K562 (cell line): ENCODE measurements around the gene SRRM5. TPM values are rescaled to one million over a fixed set of nuclear protein-coding genes. Genes with fewer than 3 reads are reported as not detected.
A peak's percentile ranks its signal among the peaks of the same experiment; 100 is the strongest.

Source experiments
- ATAC-seq: fragments of 200-7000 bp; cut with Tn5 transposase; 3 replicates; pipeline ENCODE4 v1.9.1; 2020; ENCODE audit warnings: moderate library complexity
- BruUV-seq: library from RNA; stranded (reverse); fragments of 400-500 nt; replicated peaks from 2 replicates; lab custom pipeline; 2021; lab: Mats Ljungman, UMichigan
- CTCF ChIA-PET: fragments of 300-600 bp; formaldehyde crosslinking; extraction: SDS; loops from one replicate; lab custom pipeline; 2021; ENCODE audit warnings: low intra/inter-chr PET ratio; lab: Yijun Ruan, JAX
- POLR2A ChIA-PET: fragments of 300-600, 350-650 bp; sonication (Branson Sonifier 250); formaldehyde crosslinking; extraction: SDS; loops from one replicate; lab custom pipeline; 2021; ENCODE audit warnings: antibody characterized with exemption, inconsistent platforms; lab: Yijun Ruan, JAX
- DNase-seq, 4 experiments: peaks; one replicate each; pipeline versions ENCODE4 v3.0.0 to v3.0.0-alpha.2; 2011 to 2018; ENCODE audit warnings: low spot score in 3 of 4, mixed read lengths in 3 of 4; ENCODE audit errors: extremely low read depth in 1 of 4
- FAIRE-seq: peaks from 2 replicates; lab custom pipeline; 2011; peaks lifted over from hg19 to GRCh38; lab: Jason Lieb, UNC
- H2AFZ ChIP-seq: 2 replicates; pipeline ENCODE4 v1.6.0; 2011; ENCODE audit warnings: low read depth, low read length, control low read depth, inconsistent platforms
- H3K27ac ChIP-seq: fragments of 200-600 bp; 3 replicates; pipeline ENCODE4 v1.8.0; 2011; ENCODE audit warnings: low read depth, mild to moderate bottlenecking, control low read depth, inconsistent platforms, low read length, moderate library complexity, mixed read lengths; ENCODE audit errors: extremely low read depth
- H3K27me3 ChIP-seq, 2 experiments: fragments of 300-600 bp in 1 of 2; 2 replicates in 1 of 2; 3 replicates in 1 of 2; pipeline versions ENCODE4 v1.6.0 to v1.8.0; 2011; ENCODE audit warnings: inconsistent platforms in 2 of 2, low read length in 2 of 2, mild to moderate bottlenecking in 1 of 2, mixed read lengths in 1 of 2, moderate library complexity in 1 of 2; ENCODE audit not compliant: control insufficient read depth in 2 of 2, insufficient read depth in 2 of 2
- H3K36me3 ChIP-seq: fragments of 300-600 bp; 3 replicates; pipeline ENCODE4 v1.8.0; 2011; ENCODE audit warnings: mild to moderate bottlenecking, low read length, inconsistent platforms; ENCODE audit not compliant: control insufficient read depth, insufficient read depth
- H3K4me1 ChIP-seq, 2 experiments: fragments of 200-600 bp in 1 of 2; replicated peaks in 1 of 2; 2 replicates in 1 of 2; 3 replicates in 1 of 2; pipeline versions ENCODE4 v1.5.1 to v1.8.0; 2011; ENCODE audit warnings: inconsistent platforms in 2 of 2, low read length in 2 of 2, mild to moderate bottlenecking in 1 of 2, mixed read lengths in 1 of 2, moderate library complexity in 1 of 2; ENCODE audit not compliant: control insufficient read depth in 2 of 2, insufficient read depth in 2 of 2
- H3K4me2 ChIP-seq: 2 replicates; pipeline ENCODE4 v1.6.1; 2011; ENCODE audit warnings: low read length, control low read depth, inconsistent platforms, mixed read lengths; ENCODE audit not compliant: insufficient read depth
- H3K4me3 ChIP-seq: fragments of 200-600 bp; sonication (generic), shearing (Covaris generic); 2 replicates; pipeline ENCODE4 v1.5.1; 2016; ENCODE audit warnings: control low read depth, inconsistent platforms
- H3K79me2 ChIP-seq: fragments of 200-600 bp; 3 replicates; pipeline ENCODE4 v1.8.0; 2011; ENCODE audit warnings: low read length, inconsistent platforms; ENCODE audit not compliant: control insufficient read depth, insufficient read depth
- H3K9ac ChIP-seq, 2 experiments: 2 replicates each; pipeline versions ENCODE4 v1.6.0 to v1.6.1; 2011; ENCODE audit warnings: low read depth in 2 of 2, low read length in 2 of 2, control low read depth in 1 of 2, inconsistent platforms in 1 of 2, mild to moderate bottlenecking in 1 of 2, mixed read lengths in 1 of 2; ENCODE audit not compliant: insufficient read depth in 1 of 2
- H3K9me1 ChIP-seq: one replicate; pipeline ENCODE4 v1.6.0; 2011; ENCODE audit warnings: inconsistent platforms, mild to moderate bottlenecking, low read length, moderate library complexity; ENCODE audit not compliant: control insufficient read depth, insufficient read depth
- H3K9me3 ChIP-seq: replicated peaks from 2 replicates; pipeline ENCODE4 v1.5.1; 2011; ENCODE audit warnings: low read depth, low read length, inconsistent platforms; ENCODE audit not compliant: control insufficient read depth, insufficient read depth
- H4K20me1 ChIP-seq: replicated peaks from 2 replicates; pipeline ENCODE4 v1.6.1; 2011; ENCODE audit warnings: low read length, inconsistent platforms, mixed read lengths; ENCODE audit not compliant: control insufficient read depth, insufficient read depth
- DEAF1 ChIP-seq: fragments of 450-650 bp; formaldehyde crosslinking; IDR thresholded peaks from 2 replicates; pipeline ENCODE4 v1.4.0; 2020; ENCODE audit warnings: mild to moderate bottlenecking, moderate library complexity
- ZNF121 ChIP-seq: sonication (generic); formaldehyde crosslinking; conservative IDR thresholded peaks from 2 replicates; pipeline ENCODE4 v1.8.0; 2022; ENCODE audit warnings: missing genetic modification reagents
- WGBS: fragments of 100-300 bp; shearing (Covaris generic); methylation state at CpG from one replicate; pipeline ENCODE4 v1.1.6; 2016; ENCODE audit warnings: low coverage, mixed read lengths; ENCODE audit not compliant: insufficient coverage; ENCODE audit errors: missing lambda C conversion rate; 5-methylcytosine and 5-hydroxymethylcytosine counted together
- in situ Hi-C: fragments of 300-500 bp; cut with MboI; formaldehyde crosslinking; loops from 4 replicates; pipeline ENCODE4 v1.15.0; 2018; ENCODE audit warnings: inconsistent platforms, mixed read lengths
- intact Hi-C: fragments of 100-400 bp; cut with micrococcal nuclease; formaldehyde crosslinking; loops from 2 replicates; pipeline ENCODE4 v1.14.2; 2022
- polyA plus RNA-seq, 8 experiments: library from polyadenylated mRNA; depleted of rRNA in 4 of 8; stranded (reverse) in 5 of 8; unstranded in 3 of 8; fragments of >200 nt; fragmentation: Nextera tagmentation in 2 of 8; fragmentation: Illumina TruSeq in 1 of 8; extraction: Ambion mirVana in 2 of 8; extraction: Trizol in 1 of 8; gene quantifications; 2 replicates each; pipeline versions ENCODE4 v1.2.1 to v1.2.3, GENCODE V29; 2011 to 2014; ENCODE audit warnings: inconsistent platforms in 1 of 8, missing spikeins in 1 of 8
- total RNA-seq, 7 experiments: library from RNA; depleted of rRNA in 6 of 7; stranded (reverse); fragments of >200 nt in 6 of 7; fragmentation: Illumina TruSeq in 2 of 7; extraction: Trizol in 2 of 7; gene quantifications; 2 replicates each; pipeline versions ENCODE4 v1.2.1 to v1.2.3, GENCODE V29; 2011 to 2021; ENCODE audit warnings: low replicate concordance in 1 of 7

Gene SRRM5
- total and polyA plus RNA-seq, 9 of the 15 experiments (the other 6 are each of a cell fraction or from before 2014, with no cell fraction given): 0.09 to 0.45 (median 0.18) TPM; not detected in 2

GRCh38 chr19:43660301-43660970 is 48.5 kb downstream of the SRRM5 start:
- DNase-seq: no peak
- H2AFZ ChIP-seq: no peak overlapping the region
- no peak overlapping the region for H3K27ac ChIP-seq
- H3K36me3 ChIP-seq: peaks cover 12% of the 10 kb centered on the region; the same call in 2 of the 3 replicates
- H4K20me1 ChIP-seq: no peaks in the 10 kb centered on the region
- no peaks in the 10 kb centered on the region for H3K79me2 ChIP-seq
- H3K9ac ChIP-seq: no peak overlapping the region
- intact Hi-C loops (loop anchor here (10.0 kb wide), 1 partner anchor 126 kb away; the partner anchor contains the start of gene ZNF575), in situ Hi-C loops (no loop called here)
- no peaks in the 10 kb centered on the region for H3K4me1 ChIP-seq
- no peak for ATAC-seq
- H3K9me1 ChIP-seq: no peaks in the 10 kb centered on the region
- H3K9me3 ChIP-seq: no peaks in the 10 kb centered on the region
- no TSS peak for BruUV-seq
- ChIA-PET POLR2A (interaction anchor here (0.6 kb wide), 1 partner anchor 78 kb away, joined by 3 read pairs; no protein-coding TSS in a partner anchor), CTCF (interaction anchor here (0.6 kb wide), 1 partner anchor 31 kb away, joined by 3 read pairs; no protein-coding TSS in a partner anchor)
- WGBS: 72% methylated on average over 7 of the region's 7 CpGs
- no peaks in the 10 kb centered on the region for H3K27me3 ChIP-seq
- H3K4me2 ChIP-seq: no peak overlapping the region
- TF ChIP-seq DEAF1 (CRISPR knock-in tag): no peak
- peak; percentile 62; the same call in 1 of the 2 replicates for TF ChIP-seq ZNF121
- no peak overlapping the region for H3K4me3 ChIP-seq
- no peak for FAIRE-seq
